H1 (cell line): Measurements from ENCODE around the gene SHROOM3. TPM values are rescaled to one million over a fixed set of nuclear protein-coding genes. Genes with fewer than 3 reads are reported as not detected.

Experiments used
- NANOG ChIP-seq: IDR thresholded peaks from 2 replicates; pipeline ENCODE4 v1.6.1; 2011; ENCODE audit warnings: low read length, low read depth, mild to moderate bottlenecking, inconsistent platforms; ENCODE audit not compliant: insufficient read depth, poor library complexity, severe bottlenecking
- TCF12 ChIP-seq: IDR thresholded peaks from 2 replicates; pipeline ENCODE4 v1.6.1; 2011; ENCODE audit warnings: low read depth, mild to moderate bottlenecking, low read length
- polyA plus RNA-seq, 7 experiments: library from polyadenylated mRNA; depleted of rRNA in 3 of 7; stranded (reverse) in 5 of 7; unstranded in 2 of 7; fragments of >200 nt in 5 of 7; fragments of 200-250 nt in 2 of 7; gene quantifications; 1 replicate in 5 of 7; 2 replicates in 1 of 7; 4 replicates in 1 of 7; pipeline versions ENCODE4 v1.2.1 to v1.2.3, GENCODE V29; 2011 to 2013; ENCODE audit warnings: missing spikeins in 2 of 7, mixed read lengths in 2 of 7
- total RNA-seq: library from RNA; stranded (reverse); fragmentation: NEBNext Ultra II Directional; extraction: Animal tissue kit (Norgen Biotek cat#: 25700); gene quantifications from 2 replicates; pipeline ENCODE4 v1.2.1, GENCODE V29; 2021
- TF ChIP-seq, protein P1 (sequence below): IDR thresholded peaks from 2 replicates; pipeline ENCODE4 v1.6.1; 2012; ENCODE audit warnings: low read length, inconsistent platforms

SHROOM3 gene
- total and polyA plus RNA-seq, 2 of the 8 experiments (the other 6 are each of a cell fraction or from before 2014, with no cell fraction given), result 15.8 to 34.0 TPM

DNA sequence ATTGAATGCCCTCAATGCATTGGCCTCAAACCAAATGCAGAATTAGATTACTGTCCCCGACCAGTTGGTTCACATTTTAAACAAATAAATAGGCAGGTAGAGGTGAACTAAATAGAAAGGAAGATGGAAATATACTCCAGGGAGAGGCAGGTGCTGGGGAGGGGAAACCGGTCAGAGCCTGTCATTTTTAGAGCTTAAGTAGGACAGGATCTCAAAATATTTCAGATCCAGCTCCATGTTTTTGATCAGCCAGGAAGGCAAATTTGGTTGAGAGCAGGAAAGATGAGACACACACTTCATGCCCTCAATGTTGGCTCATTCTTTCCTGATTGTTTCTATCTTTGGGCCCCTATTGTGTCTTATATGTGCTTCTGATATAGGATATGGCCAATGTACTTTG lies 206.7 kb downstream of the SHROOM3 start (continued):
- TF ChIP-seq, protein P1, sequence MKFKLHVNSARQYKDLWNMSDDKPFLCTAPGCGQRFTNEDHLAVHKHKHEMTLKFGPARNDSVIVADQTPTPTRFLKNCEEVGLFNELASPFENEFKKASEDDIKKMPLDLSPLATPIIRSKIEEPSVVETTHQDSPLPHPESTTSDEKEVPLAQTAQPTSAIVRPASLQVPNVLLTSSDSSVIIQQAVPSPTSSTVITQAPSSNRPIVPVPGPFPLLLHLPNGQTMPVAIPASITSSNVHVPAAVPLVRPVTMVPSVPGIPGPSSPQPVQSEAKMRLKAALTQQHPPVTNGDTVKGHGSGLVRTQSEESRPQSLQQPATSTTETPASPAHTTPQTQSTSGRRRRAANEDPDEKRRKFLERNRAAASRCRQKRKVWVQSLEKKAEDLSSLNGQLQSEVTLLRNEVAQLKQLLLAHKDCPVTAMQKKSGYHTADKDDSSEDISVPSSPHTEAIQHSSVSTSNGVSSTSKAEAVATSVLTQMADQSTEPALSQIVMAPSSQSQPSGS, result no peak
- TF ChIP-seq TCF12, result no peak
- TF ChIP-seq NANOG, result no peak
